Psoas muscle (tissue), 8 donors: ENCODE measurements around the gene SPDYA. TPM values are rescaled to one million over a fixed set of nuclear protein-coding genes. Genes with fewer than 3 reads are reported as not detected.

ENCODE experiments used
- ATAC-seq, 4 donors: fragments of 200-7000 bp; cut with Tn5 transposase; one replicate each; pipeline ENCODE4 v1.9.1; 2020; ENCODE audit warnings: moderate library complexity in 3 of 4, mild to moderate bottlenecking in 2 of 4
- DNase-seq, 2 donors: peaks; one replicate each; pipeline ENCODE4 v3.0.0-alpha.2; 2020
- H3K27ac ChIP-seq: fragments of 200-600 bp; one replicate; pipeline ENCODE4 v1.8.0; 2022
- H3K27me3 ChIP-seq, 3 donors: fragments of 200-600 bp in 1 of 3; one replicate each; pipeline versions ENCODE4 v1.6.1 to v1.8.0; 2013 to 2022; ENCODE audit warnings: low read length in 2 of 3, mild to moderate bottlenecking in 2 of 3, moderate library complexity in 1 of 3; ENCODE audit not compliant: insufficient read depth in 3 of 3
- H3K36me3 ChIP-seq, 2 donors: fragments of 200-600 bp in 1 of 2; one replicate each; pipeline versions ENCODE4 v1.6.1 to v1.8.0; 2013 to 2022; ENCODE audit warnings: low read depth in 1 of 2, mild to moderate bottlenecking in 1 of 2, moderate library complexity in 1 of 2; ENCODE audit not compliant: insufficient read depth in 1 of 2
- H3K4me1 ChIP-seq: fragments of 200-600 bp; one replicate; pipeline ENCODE4 v1.8.0; 2022
- H3K4me3 ChIP-seq: fragments of 200-600 bp; one replicate; pipeline ENCODE4 v1.8.0; 2022; ENCODE audit warnings: mild to moderate bottlenecking
- H3K9me3 ChIP-seq: fragments of 200-600 bp; one replicate; pipeline ENCODE4 v1.8.0; 2022
- WGBS, 3 donors: extraction: QIAGEN DNeasy Blood & Tissue Kit; methylation state at CpG; one replicate each; pipeline versions ENCODE4 v1.1.6 to v1.1.7; 2013; 5-methylcytosine and 5-hydroxymethylcytosine counted together
- intact Hi-C, 2 donors: fragments of 100-400 bp; cut with DNase I; formaldehyde crosslinking; loops; one replicate each; pipeline versions ENCODE4 v1.11.0 to v1.14.2; 2022
- polyA plus RNA-seq, 3 donors: library from polyadenylated mRNA; stranded (reverse); fragments of 200-250 nt; gene quantifications; one replicate each; pipeline ENCODE4 v1.2.3, GENCODE V29; 2013
- total RNA-seq, 4 donors: library from RNA; stranded (reverse); fragmentation: NEBNext Ultra II Directional in 2 of 4; extraction: Animal tissue kit (Norgen Biotek cat#: 25700) in 2 of 4; gene quantifications; one replicate each; pipeline versions ENCODE4 v1.2.1 to v1.2.4, GENCODE V29; 2021 to 2023
- TF ChIP-seq, protein P1 (sequence below): fragments of 200-600 bp; IDR thresholded peaks from one replicate; pipeline ENCODE4 v1.8.0; 2022; ENCODE audit warnings: antibody characterized with exemption
- donor health status: healthy with polysubstance abuse.
- donor health status: DM: no; HTN: no; CAD: no; lungs with moderate emphysema.
- donor health status: Bipolar disorder and iron deficiency.
- donor health status: healthy.
- donor health status: DM: yes; HTN: yes; CAD: no.
- donor health status: DM: no; HTN: no; CAD: no.
- donor health status: DM: no; HTN: no; CAD: no.
- donor health status: DM: yes; HTN: yes; CAD: no.

The SPDYA gene
- total and polyA plus RNA-seq, 7 donors: 0.07 to 0.61 (median 0.27) TPM; not detected in 1

DNA sequence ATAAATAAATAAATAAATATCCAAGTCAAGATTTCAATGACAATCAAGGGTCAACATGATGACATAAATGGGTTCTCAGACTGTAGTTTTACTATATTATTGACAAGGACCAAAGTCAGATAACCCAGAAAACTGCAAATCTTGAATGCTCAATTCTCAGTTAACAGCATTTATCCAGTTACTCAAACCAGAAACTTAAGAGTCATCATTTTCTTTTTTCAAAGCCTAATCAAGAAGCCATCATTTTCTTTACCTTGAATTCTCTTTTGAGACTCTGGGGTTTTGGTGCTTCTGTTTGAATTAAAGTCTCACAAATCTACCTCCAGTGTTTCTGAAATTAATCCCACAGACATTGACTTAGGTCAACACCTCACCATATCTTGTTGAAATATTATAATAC is 45.3 kb downstream of the SPDYA start:
- no peaks in the 10 kb centered on the region for H3K4me1 ChIP-seq
- no peak overlapping the region for H3K27ac ChIP-seq
- intact Hi-C loops: no loop called here
- TF ChIP-seq, protein P1, sequence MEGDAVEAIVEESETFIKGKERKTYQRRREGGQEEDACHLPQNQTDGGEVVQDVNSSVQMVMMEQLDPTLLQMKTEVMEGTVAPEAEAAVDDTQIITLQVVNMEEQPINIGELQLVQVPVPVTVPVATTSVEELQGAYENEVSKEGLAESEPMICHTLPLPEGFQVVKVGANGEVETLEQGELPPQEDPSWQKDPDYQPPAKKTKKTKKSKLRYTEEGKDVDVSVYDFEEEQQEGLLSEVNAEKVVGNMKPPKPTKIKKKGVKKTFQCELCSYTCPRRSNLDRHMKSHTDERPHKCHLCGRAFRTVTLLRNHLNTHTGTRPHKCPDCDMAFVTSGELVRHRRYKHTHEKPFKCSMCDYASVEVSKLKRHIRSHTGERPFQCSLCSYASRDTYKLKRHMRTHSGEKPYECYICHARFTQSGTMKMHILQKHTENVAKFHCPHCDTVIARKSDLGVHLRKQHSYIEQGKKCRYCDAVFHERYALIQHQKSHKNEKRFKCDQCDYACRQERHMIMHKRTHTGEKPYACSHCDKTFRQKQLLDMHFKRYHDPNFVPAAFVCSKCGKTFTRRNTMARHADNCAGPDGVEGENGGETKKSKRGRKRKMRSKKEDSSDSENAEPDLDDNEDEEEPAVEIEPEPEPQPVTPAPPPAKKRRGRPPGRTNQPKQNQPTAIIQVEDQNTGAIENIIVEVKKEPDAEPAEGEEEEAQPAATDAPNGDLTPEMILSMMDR: no peak
- ATAC-seq: no peak
- no peaks in the 10 kb centered on the region for H3K27me3 ChIP-seq
- H3K9me3 ChIP-seq: no peaks in the 10 kb centered on the region
- no peak for DNase-seq
- H3K4me3 ChIP-seq: no peak overlapping the region
- peaks cover 11 to 17% of the 10 kb centered on the region in 2 donors for H3K36me3 ChIP-seq

DNA sequence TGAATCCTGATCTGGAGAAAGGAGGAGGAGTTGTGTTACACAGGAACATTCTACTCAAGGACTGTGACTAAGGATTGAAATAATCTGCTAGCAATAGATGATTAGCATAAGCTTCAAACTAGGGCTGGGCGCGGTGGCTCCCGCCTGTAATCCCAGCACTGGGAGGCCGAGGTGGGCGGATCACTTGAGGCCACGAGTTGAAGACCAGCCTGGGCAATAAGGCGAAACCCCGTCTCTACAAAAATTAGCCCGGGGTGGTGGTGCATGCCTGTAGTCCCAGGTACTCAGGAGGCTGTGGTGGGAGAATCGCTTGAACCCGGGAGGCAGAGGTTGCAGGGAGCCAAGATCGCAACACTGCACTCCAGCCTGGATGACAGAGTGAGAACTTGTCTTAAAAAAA is 58.0 kb downstream of the SPDYA start:
- TF ChIP-seq, protein P1: no peak
- Histone ChIP-seq H3K4me3 (peak overlapping the region; percentile 88), H3K36me3 (peaks cover 3 to 25% of the 10 kb centered on the region in 2 donors), H3K27ac (no peak overlapping the region), H3K4me1 (peaks cover 15% of the 10 kb centered on the region), H3K9me3 (no peaks in the 10 kb centered on the region), H3K27me3 (no peaks in the 10 kb centered on the region)
- WGBS, 3 donors: 74 to 75% (median 75%) methylated on average over 12 of the region's 12 CpGs
- DNase-seq (no peak), ATAC-seq (no peak)
- intact Hi-C loops: no loop called here

DNA sequence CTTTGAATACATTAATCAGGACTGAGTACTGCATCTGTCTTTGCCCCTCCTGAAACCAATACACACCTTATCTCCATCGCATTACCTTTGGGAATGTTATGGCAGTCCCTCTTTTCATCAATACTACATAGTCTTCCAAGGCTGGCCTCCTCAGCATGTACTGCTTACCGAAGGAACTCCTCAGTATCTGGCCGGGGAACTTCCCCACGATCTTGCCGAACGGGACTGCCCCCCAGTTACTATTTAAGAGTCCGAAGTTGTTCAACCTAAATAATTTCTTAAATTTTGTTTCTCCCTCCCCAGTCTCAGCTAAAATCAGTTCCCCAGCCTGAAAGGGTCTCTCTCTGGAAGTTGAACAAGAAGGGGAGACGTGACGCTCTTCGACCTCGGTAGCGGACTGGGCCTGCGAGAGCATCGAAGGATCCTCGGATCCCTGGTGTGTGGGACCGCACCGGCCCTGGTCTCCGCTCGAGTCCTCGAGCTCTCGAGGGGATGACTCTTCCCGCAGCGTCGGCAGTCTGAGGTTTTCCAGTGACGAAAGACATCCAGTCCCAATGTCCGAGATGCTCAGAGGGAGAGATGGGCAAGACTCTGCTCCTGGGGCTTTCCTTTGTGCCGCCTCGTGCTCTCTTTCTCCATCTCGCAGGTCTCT is 59.0 kb downstream of the SPDYA start:
- Histone ChIP-seq H3K4me3 (peak overlapping the region; percentile 88), H3K27me3 (no peaks in the 10 kb centered on the region), H3K36me3 (peaks cover 3 to 15% of the 10 kb centered on the region in 2 donors), H3K4me1 (peaks cover 15% of the 10 kb centered on the region), H3K27ac (peak overlapping the region; percentile 78), H3K9me3 (no peaks in the 10 kb centered on the region)
- DNase-seq: peak in 1 of 2 donors; percentile 28
- WGBS, 3 donors: 0 to 1% (median 0%) methylated on average over 26 to 29 of the region's 29 CpGs
- TF ChIP-seq, protein P1: no peak
- peak in 3 of 4 donors; percentile 32 to 66 (median 59) for ATAC-seq
- intact Hi-C loops: loop anchor here in 1 of 2 donors (2.0 kb wide), 1 partner anchor 25 kb away; the partner anchor contains the start of gene WDR43

DNA sequence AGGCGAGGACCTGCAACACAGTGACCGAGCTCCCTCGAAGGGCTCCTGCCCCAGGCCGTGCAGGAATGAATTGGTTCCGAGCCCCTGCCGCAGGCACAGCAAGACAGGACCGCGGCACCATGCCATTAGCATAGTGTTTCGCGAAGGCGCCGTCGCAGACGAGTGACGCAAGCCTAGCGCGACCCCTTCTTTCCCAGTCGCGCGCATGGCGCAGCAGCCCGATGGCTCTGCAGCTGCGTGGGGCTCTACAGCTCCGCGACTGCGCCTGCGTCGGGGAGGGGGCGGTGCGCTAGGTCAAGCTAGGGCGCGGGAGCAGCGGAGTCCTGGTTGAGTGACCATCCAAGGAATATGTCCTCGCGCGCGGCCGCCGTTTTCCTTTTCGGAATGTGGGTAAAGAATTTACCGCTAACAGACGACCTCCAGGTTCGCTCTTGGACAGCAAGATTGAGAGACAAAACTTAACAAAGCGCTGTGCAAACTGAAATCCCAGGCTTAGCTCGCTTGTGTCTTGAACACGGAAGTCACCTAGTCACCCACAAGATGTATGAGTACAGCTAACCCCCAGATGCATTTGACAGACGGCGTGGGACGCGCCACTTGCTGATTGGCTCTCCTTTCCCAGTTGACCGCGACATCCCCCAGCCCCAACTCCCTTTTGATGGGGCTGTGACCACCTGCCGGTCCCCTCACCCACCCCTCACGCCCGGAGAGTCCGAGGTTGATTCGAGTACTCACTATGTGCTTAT is 59.7 kb downstream of the SPDYA start, which contains the start of gene TRMT61B:
TSS of gene TRMT61B (minus strand) at position 164 of the 746 bp plus-strand sequence. CDS start at position 132, 32 bp downstream.
- peak within 1 kb of the TSS; percentile 78 for H3K27ac ChIP-seq
- 0 to 1% (median 0%) methylated on average over 51 to 57 of the region's 57 CpGs for WGBS, 3 donors
- peaks cover 15% of the 10 kb centered on the region for H3K4me1 ChIP-seq
- H3K4me3 ChIP-seq: peak within 1 kb of the TSS; percentile 88
- no peaks in the 10 kb centered on the region for H3K9me3 ChIP-seq
- no peaks in the 10 kb centered on the region for H3K27me3 ChIP-seq
- peak; percentile 99 for DNase-seq
- ATAC-seq: peak; percentile 100
- intact Hi-C loops: loop anchor here in 1 of 2 donors (2.0 kb wide), 1 partner anchor 24 kb away; the partner anchor contains the start of gene WDR43
- TF ChIP-seq, protein P1: no peak
- peaks cover 3 to 11% of the 10 kb centered on the region in 2 donors for H3K36me3 ChIP-seq
